Activated CD4-positive, CD25-positive, alpha-beta regulatory T cell treated with anti-CD3 and anti-CD28 coated beads, Interleukin-2, amount 50 U/mL, for 72 hours (primary cell): ENCODE data around the gene RFC1.
"Not testable (repeated sequence)": the region's sequence is repeated elsewhere in the genome, so short reads cannot be mapped to it uniquely, and the experiment has no call there.

Experiments used
- DNase-seq: peaks from one replicate; pipeline ENCODE4 v3.0.0; 2021

RFC1 gene

GRCh38 chr4:39353149-39353477 lies 13.0 kb downstream of the RFC1 start:
- not testable (repeated sequence) for DNase-seq

- DNase-seq = no peak
These were observed 16.8 kb downstream of the RFC1 start for GRCh38 chr4:39349326-39349725.

- DNase-seq = no peak
These were observed 17.5 kb downstream of the RFC1 start for GRCh38 chr4:39348371-39349315.

GRCh38 chr4:39346856-39347519 lies 19.2 kb downstream of the RFC1 start:
- DNase-seq = no peak

- DNase-seq = no peak
These were observed 23.4 kb downstream of the RFC1 start for GRCh38 chr4:39342731-39343130.

- DNase-seq = no peak
These were observed 25.0 kb downstream of the RFC1 start for GRCh38 chr4:39341075-39341725.

GRCh38 chr4:39339968-39340367 lies 26.2 kb downstream of the RFC1 start:
- DNase-seq = no peak

GRCh38 chr4:39337841-39338240 lies 28.3 kb downstream of the RFC1 start:
- DNase-seq = no peak

- DNase-seq = no peak
These were observed 30.6 kb downstream of the RFC1 start for GRCh38 chr4:39335566-39335965.

- no peak for DNase-seq
These were observed 35.0 kb downstream of the RFC1 start for GRCh38 chr4:39331191-39331590.

GRCh38 chr4:39330353-39330752 lies 35.8 kb downstream of the RFC1 start:
- no peak for DNase-seq

- DNase-seq = no peak
These were observed 39.6 kb downstream of the RFC1 start for GRCh38 chr4:39326468-39326977.

- no peak for DNase-seq
These were observed 41.1 kb downstream of the RFC1 start for GRCh38 chr4:39324897-39325613.

- no peak for DNase-seq
These were observed 41.7 kb downstream of the RFC1 start for GRCh38 chr4:39324446-39324845.

- DNase-seq = no peak
These were observed 42.3 kb downstream of the RFC1 start for GRCh38 chr4:39323821-39324220.

- no peak for DNase-seq
These were observed 45.6 kb downstream of the RFC1 start for GRCh38 chr4:39320381-39321115.

GRCh38 chr4:39319676-39320075 lies 46.5 kb downstream of the RFC1 start:
- DNase-seq = no peak

GRCh38 chr4:39312816-39313215 lies 53.3 kb downstream of the RFC1 start:
- no peak for DNase-seq

- no peak for DNase-seq
These were observed 57.6 kb downstream of the RFC1 start for GRCh38 chr4:39308611-39309010.

GRCh38 chr4:39305912-39306677 lies 60.1 kb downstream of the RFC1 start:
- no peak for DNase-seq

- no peak for DNase-seq
These were observed 61.5 kb downstream of the RFC1 start for GRCh38 chr4:39304651-39305050.
